Erythroblast (primary cell): ENCODE results near the gene ATP6V1B1.
A peak's percentile ranks its signal among the peaks of the same experiment; 100 is the strongest.

ENCODE experiments used
- DNase-seq, 2 experiments: peaks; one replicate each; lab custom pipeline; 2025; lab: John Stamatoyannopoulos, UW
- GATA1 ChIP-seq: IDR thresholded peaks from 2 replicates; pipeline ENCODE4 v1.6.1; 2011; ENCODE audit warnings: low read depth, mild to moderate bottlenecking, control low read depth, low read length, moderate library complexity
- POLR2A ChIP-seq: IDR thresholded peaks from 2 replicates; pipeline ENCODE4 v1.6.1; 2011; ENCODE audit warnings: mild to moderate bottlenecking, low read length

The ATP6V1B1 gene

DNA sequence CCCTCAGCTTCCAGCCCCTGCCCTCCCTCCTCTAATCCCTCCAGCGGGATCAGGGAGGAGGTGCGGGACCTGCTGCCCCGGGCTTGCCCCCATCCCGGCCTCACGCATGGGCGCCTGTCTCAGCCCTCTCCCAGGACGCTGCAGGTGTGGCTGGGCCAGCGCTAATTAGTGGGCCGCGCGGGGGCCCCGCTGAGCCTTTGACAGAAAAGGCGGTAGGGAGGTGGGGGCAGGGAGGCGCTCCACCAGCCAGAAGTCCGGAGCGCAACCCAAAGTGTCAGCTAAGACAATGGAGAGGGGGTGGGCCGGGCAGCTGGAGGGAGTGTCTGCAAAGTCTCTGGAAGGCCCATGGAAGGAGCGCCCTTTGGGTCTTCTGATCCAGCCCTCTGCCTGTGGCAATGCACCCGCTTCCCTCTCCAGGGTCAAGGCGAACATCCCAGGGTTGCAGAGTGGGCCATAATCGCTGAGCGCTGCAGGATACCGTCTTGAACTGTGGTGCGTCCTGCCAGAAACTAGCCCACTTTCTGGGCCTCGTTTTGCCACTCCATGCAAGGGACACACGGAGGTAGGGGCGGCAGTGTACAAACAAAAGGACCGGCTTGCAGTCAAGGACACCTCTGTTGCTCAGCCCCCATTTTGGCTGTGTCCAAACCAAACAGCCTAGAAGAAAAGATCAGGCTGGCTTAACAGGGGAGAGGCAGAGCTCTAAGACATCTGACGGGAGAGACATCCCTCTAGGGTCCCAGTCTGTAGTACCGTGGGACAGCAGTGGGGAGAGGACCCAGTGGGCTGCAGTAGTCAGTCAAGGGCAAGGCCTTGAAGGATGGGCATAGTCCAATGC, 3.5 kb downstream of the ATP6V1B1 start:
- no peak for TF ChIP-seq POLR2A
- DNase-seq = no peak

GRCh38 chr2:70939839-70940580, 4.3 kb downstream of the ATP6V1B1 start:
- TF ChIP-seq POLR2A (no peak), GATA1 (no peak)
- no peak for DNase-seq

DNA sequence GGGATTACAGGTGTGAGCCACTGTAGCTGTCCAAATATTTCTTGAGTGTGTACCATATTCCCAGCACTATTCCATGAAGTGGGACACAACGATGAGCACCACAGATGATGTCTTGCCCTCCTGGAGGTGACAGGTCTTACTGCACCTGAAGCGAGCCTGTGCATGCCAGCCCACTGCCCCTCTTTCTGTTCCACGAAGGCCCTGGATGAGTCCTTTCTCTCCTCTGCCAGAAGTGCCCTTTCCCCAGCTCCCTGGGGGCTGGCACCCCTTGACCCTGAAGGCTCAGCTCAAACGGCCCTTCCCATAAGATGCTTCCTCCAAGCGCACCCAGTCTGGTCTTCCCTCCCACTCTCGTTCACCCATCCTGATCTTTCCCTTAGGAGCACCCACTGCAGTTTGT, 5.5 kb downstream of the ATP6V1B1 start:
- TF ChIP-seq GATA1 (no peak), POLR2A (no peak)
- DNase-seq = no peak

DNA sequence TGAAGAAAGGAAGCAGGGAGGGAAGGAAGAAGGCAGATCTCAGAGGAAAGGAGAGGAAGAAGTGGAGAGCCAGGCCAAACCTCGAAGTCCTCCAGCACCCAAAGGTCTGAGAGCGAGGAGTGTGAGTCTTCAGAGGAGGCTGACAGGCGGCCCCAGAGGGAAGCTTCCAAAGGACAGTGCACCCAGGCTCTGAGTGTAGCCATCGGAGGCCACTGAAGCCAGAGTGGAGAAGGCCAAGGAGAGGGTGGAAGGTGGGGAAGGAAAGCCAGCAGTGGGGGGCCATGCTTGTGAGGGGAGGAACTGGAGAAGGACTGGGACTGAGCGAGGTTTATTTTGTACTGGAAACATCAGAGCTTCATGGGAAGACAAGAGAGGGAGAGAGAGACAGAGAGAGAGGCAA, 6.0 kb downstream of the ATP6V1B1 start:
- TF ChIP-seq GATA1 (no peak), POLR2A (no peak)
- no peak for DNase-seq

- TF ChIP-seq GATA1 (no peak), POLR2A (no peak)
Measured at GRCh38 chr2:70942396-70943204, 6.9 kb downstream of the ATP6V1B1 start.

DNA sequence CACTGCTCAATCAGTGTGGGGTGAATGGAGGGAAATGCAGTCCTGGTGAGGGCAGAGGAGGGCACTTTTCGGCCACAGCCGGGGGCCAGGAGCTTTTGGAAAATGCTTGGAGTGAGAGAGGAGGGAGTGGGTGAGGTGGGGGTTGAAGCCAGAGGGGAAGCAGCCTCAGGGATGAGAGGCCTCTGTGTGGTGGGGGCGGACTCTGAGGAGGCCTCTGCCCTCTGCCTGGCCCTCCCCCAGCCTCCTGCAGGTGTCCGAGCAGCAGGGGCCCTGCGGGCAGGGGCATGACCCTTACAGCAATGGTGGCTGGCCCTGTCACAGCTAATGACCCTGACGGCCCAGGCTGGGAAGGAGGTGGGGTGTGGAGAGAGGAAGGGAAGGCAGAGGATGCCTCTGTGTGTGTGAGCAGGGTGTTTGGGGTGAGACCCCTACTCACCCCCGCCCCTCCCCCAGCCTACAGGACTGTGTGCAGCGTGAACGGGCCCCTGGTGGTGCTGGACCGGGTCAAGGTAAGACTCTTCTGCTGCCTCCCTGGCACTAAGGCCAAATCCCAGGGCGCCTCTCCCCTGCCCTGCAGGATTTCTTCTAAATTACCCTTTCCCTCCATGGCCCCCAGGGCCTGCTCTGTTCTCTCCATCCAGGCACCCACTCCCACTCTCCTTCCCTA, 7.6 kb downstream of the ATP6V1B1 start:
- TF ChIP-seq GATA1 (no peak), POLR2A (no peak)
- DNase-seq = no peak

More at GRCh38 chr2:70942396-70943204, 6.9 kb downstream of the ATP6V1B1 start:
- DNase-seq = no peak

DNA sequence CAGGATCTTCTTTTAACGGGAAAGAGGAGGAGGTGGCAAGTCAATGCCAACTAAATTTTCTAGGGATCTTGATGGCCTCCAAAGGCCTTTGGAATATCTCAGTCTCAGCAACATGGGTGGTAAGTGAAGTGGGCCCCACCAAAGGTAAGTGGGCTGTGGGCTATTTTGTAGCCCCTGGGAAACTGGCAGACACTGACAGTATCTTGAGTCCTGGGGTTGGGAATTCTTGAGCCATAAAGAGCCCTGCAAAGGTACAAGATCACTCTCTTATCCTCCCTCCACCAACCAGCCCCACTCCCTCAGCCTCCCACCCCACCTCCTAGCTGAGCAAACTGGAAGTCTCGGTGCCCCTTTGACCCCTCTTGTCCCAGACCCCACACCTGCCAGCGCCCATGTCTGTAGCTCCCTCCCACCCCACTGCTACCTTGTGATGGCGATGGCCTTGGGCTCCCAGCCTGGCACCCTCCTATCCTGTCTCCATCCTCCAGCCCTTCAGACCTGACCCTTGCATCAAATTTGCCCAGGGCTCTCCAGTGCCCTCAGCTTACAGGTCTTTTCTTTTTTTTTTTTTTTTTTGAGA, 8.5 kb downstream of the ATP6V1B1 start:
- TF ChIP-seq GATA1 (no peak), POLR2A (no peak)
- no peak for DNase-seq

GRCh38 chr2:70946832-70947442, 11.2 kb downstream of the ATP6V1B1 start:
- peak; percentile 42 to 72 for DNase-seq
- TF ChIP-seq POLR2A = no peak
- TF ChIP-seq GATA1 = no peak

- TF ChIP-seq POLR2A (no peak), GATA1 (no peak)
- peak in 1 of 2 experiments; percentile 11 for DNase-seq
Measured at GRCh38 chr2:70947556-70948184, 12.0 kb downstream of the ATP6V1B1 start.

DNA sequence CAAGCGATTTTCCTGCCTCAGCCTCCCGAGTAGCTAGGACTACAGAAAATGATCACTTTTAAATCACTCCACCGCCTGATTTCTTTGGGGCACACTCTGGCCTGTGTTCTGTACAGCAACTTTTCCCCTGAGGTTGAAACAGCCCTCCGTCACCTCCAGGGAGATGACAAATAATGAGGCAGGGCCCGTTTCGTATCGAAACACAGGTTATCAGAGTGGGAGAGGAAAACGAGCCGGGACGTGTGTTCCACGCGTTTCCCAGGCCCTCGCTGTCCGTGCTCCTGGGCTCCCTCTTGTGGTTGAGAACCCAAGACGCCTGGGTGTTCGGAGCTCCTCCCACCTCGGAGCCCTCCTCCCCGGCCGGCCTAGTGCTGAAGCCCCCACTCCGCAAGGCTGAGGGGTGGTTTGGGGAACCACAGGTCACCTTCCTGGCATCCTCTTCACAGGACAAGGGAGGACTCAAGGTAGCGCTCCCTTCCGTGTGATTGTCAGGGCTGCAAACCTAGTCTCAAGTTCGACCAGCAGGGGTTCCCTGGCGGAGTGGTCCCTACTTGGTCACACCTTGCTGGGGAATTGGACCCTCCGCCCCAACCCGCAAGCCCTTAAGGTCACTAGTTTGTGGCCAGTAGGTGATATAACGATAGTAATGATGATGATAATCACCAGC, 12.8 kb downstream of the ATP6V1B1 start:
- DNase-seq = peak; percentile 66 to 85
- TF ChIP-seq GATA1 = no peak
- no peak for TF ChIP-seq POLR2A

GRCh38 chr2:70949086-70949485, 13.4 kb downstream of the ATP6V1B1 start:
- DNase-seq = no peak
- no peak for TF ChIP-seq POLR2A

DNA sequence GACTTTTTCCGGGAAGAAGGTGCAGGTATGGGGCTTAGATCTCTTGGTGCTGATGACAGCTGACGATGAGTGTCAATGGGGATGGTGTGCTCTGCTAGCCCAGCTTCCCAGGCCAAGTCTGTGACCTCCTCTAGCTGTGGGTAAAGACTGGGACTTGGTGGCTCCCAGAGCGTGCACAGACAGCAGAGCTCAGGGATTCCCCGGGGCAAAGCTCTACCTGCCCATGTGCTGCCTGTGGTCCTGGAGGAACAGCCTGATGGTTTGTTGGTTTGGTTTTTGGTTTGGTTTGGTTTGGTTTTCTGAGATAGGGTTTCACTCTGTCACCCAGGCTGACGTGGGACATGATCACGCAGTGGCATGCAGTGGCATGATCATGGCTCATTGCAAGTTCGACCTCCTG, 19.2 kb downstream of the ATP6V1B1 start:
- no peak for DNase-seq

More for the DNA sequence above, 19.2 kb downstream of the ATP6V1B1 start:
- no peak for TF ChIP-seq GATA1
- no peak for TF ChIP-seq POLR2A
